Measurements from ENCODE around the gene KLHL26.

- no peak for TF ChIP-seq CTCF (conservative IDR thresholded peaks at IDR 0.05; ENCODE audit: low read depth, low read length)
- TF ChIP-seq EZH2 (IDR thresholded peaks at IDR 0.05; ENCODE audit: low read length, unreplicated experiment), result no peak
Measured at GRCh38 chr19:18667531-18668251, 30.9 kb downstream of the KLHL26 start.
